Osteocyte (in vitro differentiated cells): ENCODE results near the gene MAMDC2. TPM values are rescaled to one million over a fixed set of nuclear protein-coding genes. Genes with fewer than 3 reads are reported as not detected.

ENCODE experiments used
- DNase-seq: peaks from one replicate; pipeline ENCODE4 v3.0.0; 2021; ENCODE audit warnings: mixed read lengths; ENCODE audit not compliant: unreplicated experiment; ENCODE audit errors: extremely low spot score
- H3K27ac Mint-ChIP-seq: one replicate; pipeline ENCODE4 v1.8.0; 2021; ENCODE audit warnings: mild to moderate bottlenecking, mixed read lengths; ENCODE audit not compliant: unreplicated experiment
- H3K27me3 Mint-ChIP-seq: one replicate; pipeline ENCODE4 v1.8.0; 2021; ENCODE audit warnings: mixed read lengths; ENCODE audit not compliant: unreplicated experiment
- H3K36me3 Mint-ChIP-seq: one replicate; pipeline ENCODE4 v1.8.0; 2021; ENCODE audit warnings: mixed read lengths; ENCODE audit not compliant: unreplicated experiment
- H3K4me1 Mint-ChIP-seq: one replicate; pipeline ENCODE4 v1.8.0; 2021; ENCODE audit warnings: mixed read lengths; ENCODE audit not compliant: unreplicated experiment
- H3K4me3 Mint-ChIP-seq: one replicate; pipeline ENCODE4 v1.8.0; 2021; ENCODE audit warnings: mild to moderate bottlenecking, moderate library complexity, mixed read lengths; ENCODE audit not compliant: unreplicated experiment
- H3K9me3 Mint-ChIP-seq: one replicate; pipeline ENCODE4 v1.8.0; 2021; ENCODE audit warnings: mixed read lengths; ENCODE audit not compliant: unreplicated experiment
- total RNA-seq: library from RNA; stranded (reverse); gene quantifications from 2 replicates; pipeline ENCODE4 v1.2.1, GENCODE V29; 2021
- TF ChIP-seq, protein P1 (sequence below): fragments of 200-600 bp; sonication (generic); IDR thresholded peaks from 2 replicates; pipeline ENCODE4 v1.5.0; 2021; ENCODE audit warnings: antibody characterized with exemption, mild to moderate bottlenecking, moderate library complexity

MAMDC2 gene
- total RNA-seq, 1 donor from 2014 or later = 11.3 TPM

DNA sequence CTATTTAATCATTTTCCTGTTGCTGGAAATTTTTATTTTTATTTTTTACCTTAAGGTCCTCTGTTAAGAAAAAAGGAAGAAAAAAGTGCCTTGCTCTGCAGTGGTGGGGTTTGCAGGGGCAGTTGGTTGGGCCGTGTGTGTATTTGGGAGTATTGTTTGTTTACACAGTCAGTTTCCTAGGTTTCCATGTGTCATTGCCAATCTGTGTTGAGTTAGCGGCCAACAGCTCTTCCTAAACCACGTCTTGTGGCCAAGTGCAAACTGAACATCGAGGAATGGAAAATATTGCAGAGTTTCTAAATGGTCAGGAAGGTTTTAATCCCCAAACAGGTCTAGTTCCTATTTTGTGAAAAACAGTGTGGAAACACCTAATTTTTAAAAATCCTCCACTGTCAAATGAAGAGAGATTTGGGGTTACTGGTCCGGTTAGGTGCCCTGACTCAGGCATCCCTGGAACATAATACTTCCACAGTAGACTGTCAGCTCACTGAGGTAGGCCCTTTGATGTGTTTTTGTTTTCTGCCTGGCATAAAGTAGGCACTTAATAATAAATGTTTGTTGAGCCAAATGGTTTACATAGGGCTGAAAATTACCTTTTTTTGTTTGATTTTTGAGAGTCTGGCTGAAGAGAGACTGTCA lies 37.0 kb downstream of the MAMDC2 start:
- Mint-ChIP-seq H3K9me3 (no peaks in the 10 kb centered on the region), H3K27ac (peak overlapping the region; percentile 4), H3K4me3 (no peak overlapping the region), H3K4me1 (peaks cover 28% of the 10 kb centered on the region), H3K27me3 (no peaks in the 10 kb centered on the region), H3K36me3 (no peaks in the 10 kb centered on the region)
- DNase-seq = no peak
- TF ChIP-seq, protein P1, sequence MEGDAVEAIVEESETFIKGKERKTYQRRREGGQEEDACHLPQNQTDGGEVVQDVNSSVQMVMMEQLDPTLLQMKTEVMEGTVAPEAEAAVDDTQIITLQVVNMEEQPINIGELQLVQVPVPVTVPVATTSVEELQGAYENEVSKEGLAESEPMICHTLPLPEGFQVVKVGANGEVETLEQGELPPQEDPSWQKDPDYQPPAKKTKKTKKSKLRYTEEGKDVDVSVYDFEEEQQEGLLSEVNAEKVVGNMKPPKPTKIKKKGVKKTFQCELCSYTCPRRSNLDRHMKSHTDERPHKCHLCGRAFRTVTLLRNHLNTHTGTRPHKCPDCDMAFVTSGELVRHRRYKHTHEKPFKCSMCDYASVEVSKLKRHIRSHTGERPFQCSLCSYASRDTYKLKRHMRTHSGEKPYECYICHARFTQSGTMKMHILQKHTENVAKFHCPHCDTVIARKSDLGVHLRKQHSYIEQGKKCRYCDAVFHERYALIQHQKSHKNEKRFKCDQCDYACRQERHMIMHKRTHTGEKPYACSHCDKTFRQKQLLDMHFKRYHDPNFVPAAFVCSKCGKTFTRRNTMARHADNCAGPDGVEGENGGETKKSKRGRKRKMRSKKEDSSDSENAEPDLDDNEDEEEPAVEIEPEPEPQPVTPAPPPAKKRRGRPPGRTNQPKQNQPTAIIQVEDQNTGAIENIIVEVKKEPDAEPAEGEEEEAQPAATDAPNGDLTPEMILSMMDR = no peak

DNA sequence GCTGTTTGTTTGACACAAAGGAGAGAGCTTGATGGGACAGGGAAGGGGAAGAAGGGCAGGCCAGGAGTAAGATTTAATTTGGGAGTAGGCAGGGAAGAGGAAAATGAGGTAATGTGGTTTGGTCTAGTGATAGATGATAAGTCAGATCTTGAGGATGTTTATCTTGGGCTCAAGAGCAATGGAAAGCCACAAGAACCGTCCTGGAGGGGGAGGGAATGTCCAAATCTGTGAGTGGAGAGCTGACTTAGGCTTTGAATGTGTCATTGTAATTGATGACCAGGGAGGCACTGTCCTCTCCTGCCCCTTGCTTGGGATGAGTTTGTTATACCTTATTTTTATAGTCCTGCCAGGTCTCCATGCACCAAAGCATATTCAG lies 37.5 kb downstream of the MAMDC2 start:
- Mint-ChIP-seq H3K27ac (peak overlapping the region; percentile 4), H3K4me3 (no peak overlapping the region)

DNA sequence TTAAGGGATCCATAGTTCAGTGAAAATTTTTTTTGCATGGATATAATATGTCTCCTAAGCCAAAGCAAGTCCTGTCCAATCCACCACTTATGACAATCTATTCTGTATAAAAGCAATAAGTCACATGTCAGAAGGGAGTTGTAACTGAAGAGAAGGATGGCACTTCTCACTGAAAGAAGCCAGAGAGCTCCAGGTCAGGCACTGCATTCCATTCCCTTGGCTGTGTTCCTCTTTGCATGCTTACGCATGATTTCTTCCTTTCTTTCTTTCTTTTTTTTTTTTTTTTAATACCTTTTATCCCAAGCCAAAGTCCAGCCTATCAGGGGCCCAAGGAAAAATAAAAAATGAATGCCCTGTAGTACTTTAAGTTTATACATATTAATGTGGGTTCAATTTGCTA lies 39.8 kb downstream of the MAMDC2 start:
- H3K4me1 Mint-ChIP-seq = peaks cover 25% of the 10 kb centered on the region
- no peak for DNase-seq
- TF ChIP-seq, protein P1 = no peak
- no peaks in the 10 kb centered on the region for H3K9me3 Mint-ChIP-seq
- H3K27ac Mint-ChIP-seq = no peak overlapping the region
- no peaks in the 10 kb centered on the region for H3K36me3 Mint-ChIP-seq
- H3K4me3 Mint-ChIP-seq = no peak overlapping the region
- no peaks in the 10 kb centered on the region for H3K27me3 Mint-ChIP-seq

More for the DNA sequence above, 37.5 kb downstream of the MAMDC2 start:
- no peaks in the 10 kb centered on the region for H3K36me3 Mint-ChIP-seq
- TF ChIP-seq, protein P1 = no peak
- peaks cover 28% of the 10 kb centered on the region for H3K4me1 Mint-ChIP-seq
- H3K9me3 Mint-ChIP-seq = no peaks in the 10 kb centered on the region
- DNase-seq = no peak
- no peaks in the 10 kb centered on the region for H3K27me3 Mint-ChIP-seq

DNA sequence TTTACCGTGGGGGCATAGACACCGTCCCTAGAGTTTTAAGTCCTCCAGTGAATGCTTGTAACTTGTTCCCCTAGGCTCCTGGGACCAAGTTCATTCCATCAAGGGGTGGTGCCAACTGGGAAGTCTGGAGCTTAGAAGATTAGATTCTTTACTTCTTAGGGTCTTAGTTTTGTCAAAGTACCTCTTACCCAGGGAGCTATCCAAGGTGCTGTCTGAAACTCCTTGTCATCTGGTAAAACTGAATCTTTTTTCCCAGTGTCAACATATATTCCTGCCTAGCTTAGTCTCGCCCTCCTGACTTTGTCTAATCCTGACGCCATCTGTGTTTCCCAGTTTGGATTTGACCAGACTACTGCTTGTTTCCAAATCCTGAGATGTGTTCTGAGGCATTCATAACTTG lies 41.6 kb downstream of the MAMDC2 start:
- no peak overlapping the region for H3K27ac Mint-ChIP-seq
- H3K4me3 Mint-ChIP-seq = no peak overlapping the region
- DNase-seq = no peak
- H3K36me3 Mint-ChIP-seq = no peaks in the 10 kb centered on the region
- H3K9me3 Mint-ChIP-seq = no peaks in the 10 kb centered on the region
- no peaks in the 10 kb centered on the region for H3K27me3 Mint-ChIP-seq
- H3K4me1 Mint-ChIP-seq = peaks cover 24% of the 10 kb centered on the region
- TF ChIP-seq, protein P1 = no peak

DNA sequence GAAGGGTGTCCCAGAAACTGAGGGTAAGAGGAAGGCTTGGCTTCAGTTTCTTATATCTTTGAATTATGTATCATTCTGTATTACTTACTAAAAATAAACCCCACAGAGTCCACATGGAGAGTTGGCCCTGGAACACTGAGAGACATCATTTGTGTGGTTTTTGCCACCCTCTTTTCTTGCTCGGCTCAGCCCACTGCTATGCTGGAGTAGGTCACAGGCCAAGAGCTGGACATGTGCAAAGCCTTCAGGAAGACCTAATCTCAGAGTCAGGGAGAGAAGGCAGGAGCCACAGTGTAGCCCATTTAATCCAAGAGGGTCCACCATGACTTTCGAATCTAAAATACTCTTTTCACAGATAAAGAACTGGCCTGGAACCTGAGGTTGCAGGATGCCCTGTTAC lies 47.5 kb downstream of the MAMDC2 start:
- no peak for DNase-seq
- peaks cover 14% of the 10 kb centered on the region for H3K4me1 Mint-ChIP-seq
- H3K27me3 Mint-ChIP-seq = no peaks in the 10 kb centered on the region
- H3K36me3 Mint-ChIP-seq = no peaks in the 10 kb centered on the region
- H3K4me3 Mint-ChIP-seq = no peak overlapping the region
- TF ChIP-seq, protein P1 = no peak
- H3K27ac Mint-ChIP-seq = no peak overlapping the region
- no peaks in the 10 kb centered on the region for H3K9me3 Mint-ChIP-seq
